Type B pancreatic cell (in vitro differentiated cells): ENCODE measurements around the gene NCAPH2. TPM values are rescaled to one million over a fixed set of nuclear protein-coding genes. Genes with fewer than 3 reads are reported as not detected.

ENCODE experiments used
- DNase-seq: peaks from one replicate; pipeline ENCODE4 v3.0.0; 2021; ENCODE audit warnings: mixed read lengths; ENCODE audit not compliant: unreplicated experiment; ENCODE audit errors: extremely low spot score
- H3K27ac Mint-ChIP-seq: 2 replicates; pipeline ENCODE4 v1.8.0; 2021; ENCODE audit warnings: mild to moderate bottlenecking, mixed read lengths
- H3K27me3 Mint-ChIP-seq: 2 replicates; pipeline ENCODE4 v1.8.0; 2021; ENCODE audit warnings: mixed read lengths
- H3K36me3 Mint-ChIP-seq: 2 replicates; pipeline ENCODE4 v1.8.0; 2021; ENCODE audit warnings: mixed read lengths
- H3K4me1 Mint-ChIP-seq: one replicate; pipeline ENCODE4 v1.8.0; 2021; ENCODE audit warnings: mixed read lengths; ENCODE audit not compliant: unreplicated experiment
- H3K4me3 Mint-ChIP-seq: 2 replicates; pipeline ENCODE4 v1.8.0; 2021; ENCODE audit warnings: mild to moderate bottlenecking, mixed read lengths
- H3K9me3 Mint-ChIP-seq: 2 replicates; pipeline ENCODE4 v1.8.0; 2021; ENCODE audit warnings: mixed read lengths
- total RNA-seq: library from RNA; stranded (reverse); gene quantifications from 2 replicates; pipeline ENCODE4 v1.2.1, GENCODE V29; 2021; ENCODE audit warnings: low replicate concordance
- TF ChIP-seq, protein P1 (sequence below): fragments of 200-600 bp; sonication (generic); conservative IDR thresholded peaks from 2 replicates; pipeline ENCODE4 v1.5.0; 2021; ENCODE audit warnings: antibody characterized with exemption, mild to moderate bottlenecking

NCAPH2 gene
- total RNA-seq, 1 donor from 2014 or later: 75.2 TPM

DNA sequence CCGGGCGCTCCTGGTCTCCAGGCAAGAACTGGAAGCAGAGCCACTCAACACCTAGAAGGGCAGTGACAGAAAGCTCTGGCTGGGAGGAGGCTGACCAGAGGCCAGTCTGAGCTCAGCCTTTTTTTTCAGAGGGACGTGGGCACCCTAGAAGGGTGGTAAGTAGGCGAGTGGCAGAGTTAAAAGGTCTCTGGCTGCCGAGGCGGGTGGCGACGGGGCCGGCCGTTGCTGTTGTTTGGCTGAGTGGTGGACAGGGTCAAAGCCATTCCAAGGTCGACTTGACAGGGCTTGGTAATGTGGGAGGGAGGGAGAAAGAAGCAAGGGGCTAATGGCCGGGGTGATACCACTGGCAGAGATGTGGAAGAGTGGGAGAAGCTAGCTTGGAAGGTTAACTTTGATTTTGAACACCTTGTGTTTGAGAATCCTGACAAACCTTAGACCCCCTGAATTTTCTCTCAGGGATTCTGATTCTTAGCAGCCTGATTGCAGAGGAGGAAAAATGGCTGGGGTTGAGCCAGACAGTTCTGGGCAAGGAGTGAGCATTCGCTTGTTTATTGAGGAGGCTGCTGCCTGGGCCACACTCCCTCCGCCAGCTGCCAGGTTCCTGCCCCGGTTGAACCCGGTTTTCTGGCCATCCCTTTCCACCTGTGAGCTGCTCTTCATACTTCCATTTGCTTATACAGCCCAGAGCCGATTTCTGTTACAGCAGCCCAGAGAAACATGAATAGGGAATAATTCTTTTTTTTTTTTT, 55.6 kb downstream of the NCAPH2 start:
- TF ChIP-seq, protein P1, sequence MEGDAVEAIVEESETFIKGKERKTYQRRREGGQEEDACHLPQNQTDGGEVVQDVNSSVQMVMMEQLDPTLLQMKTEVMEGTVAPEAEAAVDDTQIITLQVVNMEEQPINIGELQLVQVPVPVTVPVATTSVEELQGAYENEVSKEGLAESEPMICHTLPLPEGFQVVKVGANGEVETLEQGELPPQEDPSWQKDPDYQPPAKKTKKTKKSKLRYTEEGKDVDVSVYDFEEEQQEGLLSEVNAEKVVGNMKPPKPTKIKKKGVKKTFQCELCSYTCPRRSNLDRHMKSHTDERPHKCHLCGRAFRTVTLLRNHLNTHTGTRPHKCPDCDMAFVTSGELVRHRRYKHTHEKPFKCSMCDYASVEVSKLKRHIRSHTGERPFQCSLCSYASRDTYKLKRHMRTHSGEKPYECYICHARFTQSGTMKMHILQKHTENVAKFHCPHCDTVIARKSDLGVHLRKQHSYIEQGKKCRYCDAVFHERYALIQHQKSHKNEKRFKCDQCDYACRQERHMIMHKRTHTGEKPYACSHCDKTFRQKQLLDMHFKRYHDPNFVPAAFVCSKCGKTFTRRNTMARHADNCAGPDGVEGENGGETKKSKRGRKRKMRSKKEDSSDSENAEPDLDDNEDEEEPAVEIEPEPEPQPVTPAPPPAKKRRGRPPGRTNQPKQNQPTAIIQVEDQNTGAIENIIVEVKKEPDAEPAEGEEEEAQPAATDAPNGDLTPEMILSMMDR: no peak
- H3K4me1 Mint-ChIP-seq: peaks cover 12% of the 10 kb centered on the region
- no peaks in the 10 kb centered on the region for H3K9me3 Mint-ChIP-seq
- DNase-seq: no peak
- peak overlapping the region; percentile 87 for H3K27ac Mint-ChIP-seq
- H3K36me3 Mint-ChIP-seq: no peaks in the 10 kb centered on the region
- peaks cover 24% of the 10 kb centered on the region for H3K27me3 Mint-ChIP-seq
- H3K4me3 Mint-ChIP-seq: peak overlapping the region; percentile 97

DNA sequence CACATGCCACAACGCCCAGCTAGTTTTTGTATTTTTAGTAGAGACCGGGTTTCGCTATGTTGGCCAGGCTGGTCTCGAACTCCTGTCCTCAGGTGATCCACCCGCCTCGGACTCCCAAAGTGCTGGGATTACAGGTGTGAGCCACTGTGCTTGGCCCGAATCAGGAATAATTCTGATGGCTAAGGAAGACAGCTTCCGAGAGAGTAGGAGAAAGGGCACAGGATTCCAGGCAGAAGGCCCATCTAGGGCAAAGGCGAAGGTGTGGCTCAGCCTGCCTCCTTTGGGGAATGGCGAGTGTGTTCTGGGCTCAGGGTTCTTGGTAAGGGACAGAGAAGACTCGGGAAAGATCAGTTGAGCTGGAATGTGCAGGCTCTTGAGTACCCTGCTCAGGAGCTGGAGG, 56.3 kb downstream of the NCAPH2 start:
- H3K27ac Mint-ChIP-seq: no peak overlapping the region
- no peaks in the 10 kb centered on the region for H3K9me3 Mint-ChIP-seq
- H3K36me3 Mint-ChIP-seq: peaks cover under 1% of the 10 kb centered on the region

DNA sequence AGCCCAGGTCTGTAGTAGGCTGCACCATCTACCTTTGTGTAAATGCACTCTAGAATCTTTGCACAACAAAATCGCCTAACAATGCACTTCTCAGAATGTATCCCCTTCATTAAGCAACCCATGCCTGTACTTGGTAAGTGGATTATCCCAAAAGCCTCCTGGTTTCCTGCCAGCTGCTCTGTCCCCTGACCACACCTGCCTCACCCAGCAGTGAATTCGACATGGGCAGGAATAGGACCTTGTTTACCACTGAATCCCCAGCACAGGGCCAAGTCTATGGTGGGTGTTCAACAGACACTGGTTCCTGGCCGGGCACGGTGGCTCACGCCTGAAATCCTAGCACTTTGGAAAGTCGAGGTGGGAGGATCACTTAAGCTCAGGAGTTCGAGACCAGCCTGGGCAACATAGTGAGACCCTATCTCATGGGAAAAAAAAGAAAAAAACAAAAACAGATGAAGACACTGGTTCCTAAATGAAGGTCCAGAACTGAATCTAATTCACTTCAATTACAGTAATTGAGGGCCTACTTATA, 59.8 kb downstream of the NCAPH2 start:
- Mint-ChIP-seq H3K4me3 (no peak overlapping the region), H3K27ac (no peak overlapping the region), H3K4me1 (peaks cover 11% of the 10 kb centered on the region), H3K27me3 (no peaks in the 10 kb centered on the region), H3K36me3 (peaks cover 3% of the 10 kb centered on the region), H3K9me3 (no peaks in the 10 kb centered on the region)
- DNase-seq: no peak
- TF ChIP-seq, protein P1: no peak

More for the DNA sequence above, 56.3 kb downstream of the NCAPH2 start:
- peaks cover 12% of the 10 kb centered on the region for H3K4me1 Mint-ChIP-seq
- TF ChIP-seq, protein P1: no peak
- no peak for DNase-seq
- peaks cover 17% of the 10 kb centered on the region for H3K27me3 Mint-ChIP-seq
- H3K4me3 Mint-ChIP-seq: peak overlapping the region; percentile 44

DNA sequence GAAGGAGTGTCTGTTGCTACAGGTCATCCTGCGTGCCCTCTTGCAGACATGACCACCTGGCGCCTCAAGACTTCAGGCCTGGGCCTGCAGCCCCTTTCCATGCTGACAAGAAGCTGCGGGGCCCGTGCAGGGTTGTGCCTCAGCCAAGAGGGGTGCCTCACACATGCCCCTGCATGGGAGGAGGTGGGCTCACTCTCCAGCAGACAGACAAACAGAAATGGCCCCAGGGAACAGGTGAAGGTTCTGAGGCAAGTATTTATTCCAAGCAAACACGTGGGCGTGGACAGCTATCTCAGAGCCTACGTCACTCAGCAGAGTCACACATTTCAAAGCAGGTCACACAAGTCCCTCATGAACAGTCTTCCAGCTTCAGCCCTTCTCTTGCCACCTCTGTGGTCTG, 60.6 kb downstream of the NCAPH2 start:
- no peak overlapping the region for H3K4me3 Mint-ChIP-seq
- H3K9me3 Mint-ChIP-seq: no peaks in the 10 kb centered on the region
- peaks cover 3% of the 10 kb centered on the region for H3K36me3 Mint-ChIP-seq
- TF ChIP-seq, protein P1: no peak
- no peaks in the 10 kb centered on the region for H3K27me3 Mint-ChIP-seq
- H3K27ac Mint-ChIP-seq: peak overlapping the region; percentile 53
- no peak for DNase-seq
- H3K4me1 Mint-ChIP-seq: peaks cover 3% of the 10 kb centered on the region

DNA sequence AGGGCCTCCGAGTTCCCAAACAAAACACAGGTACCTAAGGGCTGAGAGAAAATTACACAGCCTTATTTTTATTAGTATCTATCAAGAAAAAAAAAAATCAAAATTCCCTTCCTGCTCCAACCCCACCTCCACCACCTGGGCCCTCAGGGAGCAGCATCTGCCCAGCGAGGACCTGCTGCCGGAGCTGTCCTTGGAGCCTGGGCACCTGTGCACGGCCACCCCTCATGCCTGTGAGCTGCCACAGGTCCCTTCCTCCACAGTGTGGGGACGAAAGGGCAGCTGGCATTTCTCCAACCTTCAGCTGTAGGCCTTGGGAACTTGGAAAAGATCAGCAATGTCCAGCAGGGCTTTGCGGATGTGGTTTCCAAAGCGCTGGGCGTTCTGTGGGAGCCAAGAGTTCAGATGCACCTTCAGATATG, 61.0 kb downstream of the NCAPH2 start:
- Mint-ChIP-seq H3K36me3 (peaks cover 3% of the 10 kb centered on the region), H3K4me3 (no peak overlapping the region)
- TF ChIP-seq, protein P1: no peak

More for the DNA sequence above, 61.0 kb downstream of the NCAPH2 start:
- no peaks in the 10 kb centered on the region for H3K27me3 Mint-ChIP-seq
- H3K27ac Mint-ChIP-seq: peak overlapping the region; percentile 53
- H3K4me1 Mint-ChIP-seq: no peaks in the 10 kb centered on the region
- H3K9me3 Mint-ChIP-seq: no peaks in the 10 kb centered on the region
- no peak for DNase-seq
